ENCODE results near the gene LMBRD1.
"Not testable (repeated sequence)": the region's sequence is repeated elsewhere in the genome, so short reads cannot be mapped to it uniquely, and the experiment has no call there.

The LMBRD1 gene

GRCh38 chr6:69791065-69791471, 5.7 kb downstream of the LMBRD1 start:
- CTCF ChIA-PET, result no interaction called here
- POLR2A ChIA-PET, result no interaction called here
- no peak for TF ChIP-seq CTBP1 (IDR thresholded peaks at IDR 0.05; ENCODE audit: borderline replicate concordance)
- no peak for DNase-seq (ENCODE audit: extremely low spot score)

- no peak for DNase-seq (ENCODE audit: extremely low spot score)
- CTCF ChIA-PET, result no interaction called here
- TF ChIP-seq ARNT (IDR thresholded peaks at IDR 0.05), result no peak
- TF ChIP-seq L3MBTL2 (conservative IDR thresholded peaks at IDR 0.05), result no peak
- TF ChIP-seq ZNF384 (IDR thresholded peaks at IDR 0.05), result no peak
- TF ChIP-seq CTBP1 (IDR thresholded peaks at IDR 0.05; ENCODE audit: borderline replicate concordance), result no peak
- no peak for TF ChIP-seq ELF4 (IDR thresholded peaks at IDR 0.05)
- TF ChIP-seq FOXK2 (IDR thresholded peaks at IDR 0.05), result no peak
- no peak for TF ChIP-seq HDGF (IDR thresholded peaks at IDR 0.05; ENCODE audit: borderline replicate concordance)
- TF ChIP-seq FOXA1 (IDR thresholded peaks at IDR 0.05), result no peak
- no peak for TF ChIP-seq LEF1 (IDR thresholded peaks at IDR 0.05; ENCODE audit: borderline replicate concordance)
- POLR2A ChIA-PET, result no interaction called here
These were observed 6.2 kb downstream of the LMBRD1 start for GRCh38 chr6:69790629-69791028.

- POLR2A ChIA-PET, result no interaction called here
- no peak for DNase-seq (ENCODE audit: extremely low spot score)
- TF ChIP-seq LEF1 (IDR thresholded peaks at IDR 0.05; ENCODE audit: borderline replicate concordance) (no peak), ZNF384 (IDR thresholded peaks at IDR 0.05) (no peak), ELF4 (IDR thresholded peaks at IDR 0.05) (no peak), L3MBTL2 (conservative IDR thresholded peaks at IDR 0.05) (no peak), SP1 (IDR thresholded peaks at IDR 0.05) (no peak), ARNT (IDR thresholded peaks at IDR 0.05) (no peak), NFRKB (IDR thresholded peaks at IDR 0.05) (no peak), SUZ12 (IDR thresholded peaks at IDR 0.05) (no peak), CTBP1 (IDR thresholded peaks at IDR 0.05; ENCODE audit: borderline replicate concordance) (no peak), FOXM1 (IDR thresholded peaks at IDR 0.05; ENCODE audit: borderline replicate concordance) (no peak), HDGF (IDR thresholded peaks at IDR 0.05; ENCODE audit: borderline replicate concordance) (no peak), FOXK2 (IDR thresholded peaks at IDR 0.05) (no peak), PKNOX1 (IDR thresholded peaks at IDR 0.05) (no peak), TARDBP (IDR thresholded peaks at IDR 0.05) (no peak), BHLHE40 (IDR thresholded peaks at IDR 0.05; ENCODE audit: borderline replicate concordance) (no peak), FOXA1 (IDR thresholded peaks at IDR 0.05) (no peak)
- CTCF ChIA-PET, result no interaction called here
These were observed 7.2 kb downstream of the LMBRD1 start for GRCh38 chr6:69789578-69789977.

DNA sequence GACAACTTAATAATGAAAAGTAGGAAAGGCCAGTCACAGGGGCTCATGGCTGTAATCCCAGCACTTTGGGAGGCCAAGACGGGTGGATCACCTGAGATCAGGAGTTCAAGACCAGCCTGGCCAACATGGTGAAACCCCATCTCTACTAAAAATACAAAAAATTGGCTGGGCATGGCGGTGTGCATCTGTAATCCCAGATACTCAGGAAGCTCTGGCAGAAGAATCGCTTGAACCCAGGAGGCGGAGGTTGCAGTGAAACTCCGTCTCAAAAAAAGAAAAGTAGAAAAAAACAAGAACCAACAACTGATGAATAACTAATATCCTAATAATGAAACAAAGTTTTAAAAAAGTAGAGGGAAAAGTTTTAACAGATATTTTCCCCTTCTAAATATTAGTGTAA, 9.4 kb downstream of the LMBRD1 start:
- CTCF ChIA-PET; DNase-seq (ENCODE audit: extremely low spot score); POLR2A ChIA-PET: not testable (repeated sequence)

- no peak for TF ChIP-seq ZNF384 (IDR thresholded peaks at IDR 0.05)
- DNase-seq (ENCODE audit: extremely low spot score), result no peak
- ChIA-PET CTCF (no interaction called here), POLR2A (no interaction called here)
These were observed 11.1 kb downstream of the LMBRD1 start for GRCh38 chr6:69785697-69786096.

GRCh38 chr6:69784595-69785377, 12.0 kb downstream of the LMBRD1 start:
- no peak for TF ChIP-seq HDGF (IDR thresholded peaks at IDR 0.05; ENCODE audit: borderline replicate concordance)
- TF ChIP-seq LEF1 (IDR thresholded peaks at IDR 0.05; ENCODE audit: borderline replicate concordance), result no peak
- no peak for TF ChIP-seq NFRKB (IDR thresholded peaks at IDR 0.05)
- no peak for TF ChIP-seq ELF4 (IDR thresholded peaks at IDR 0.05)
- no peak for TF ChIP-seq PKNOX1 (IDR thresholded peaks at IDR 0.05)
- no peak for TF ChIP-seq FOXA1 (IDR thresholded peaks at IDR 0.05)
- TF ChIP-seq ARNT (IDR thresholded peaks at IDR 0.05), result no peak
- no peak for TF ChIP-seq SUZ12 (IDR thresholded peaks at IDR 0.05)
- TF ChIP-seq CTBP1 (IDR thresholded peaks at IDR 0.05; ENCODE audit: borderline replicate concordance), result no peak
- TF ChIP-seq SP1 (IDR thresholded peaks at IDR 0.05), result no peak
- TF ChIP-seq FOXK2 (IDR thresholded peaks at IDR 0.05), result no peak
- TF ChIP-seq BHLHE40 (IDR thresholded peaks at IDR 0.05; ENCODE audit: borderline replicate concordance), result no peak
- TF ChIP-seq ZNF384 (IDR thresholded peaks at IDR 0.05), result no peak
- TF ChIP-seq FOXM1 (IDR thresholded peaks at IDR 0.05; ENCODE audit: borderline replicate concordance), result no peak
- TF ChIP-seq L3MBTL2 (conservative IDR thresholded peaks at IDR 0.05), result no peak
- no peak for TF ChIP-seq TARDBP (IDR thresholded peaks at IDR 0.05)
- ChIA-PET CTCF (no interaction called here), POLR2A (no interaction called here)
- no peak for DNase-seq (ENCODE audit: extremely low spot score)

- ChIA-PET POLR2A (no interaction called here), CTCF (no interaction called here)
- no peak for TF ChIP-seq HDGF (IDR thresholded peaks at IDR 0.05; ENCODE audit: borderline replicate concordance)
- no peak for TF ChIP-seq LEF1 (IDR thresholded peaks at IDR 0.05; ENCODE audit: borderline replicate concordance)
- TF ChIP-seq ELF4 (IDR thresholded peaks at IDR 0.05), result no peak
- TF ChIP-seq BHLHE40 (IDR thresholded peaks at IDR 0.05; ENCODE audit: borderline replicate concordance), result no peak
- no peak for TF ChIP-seq ARNT (IDR thresholded peaks at IDR 0.05)
- no peak for TF ChIP-seq PKNOX1 (IDR thresholded peaks at IDR 0.05)
- TF ChIP-seq FOXK2 (IDR thresholded peaks at IDR 0.05), result no peak
- TF ChIP-seq SP1 (IDR thresholded peaks at IDR 0.05), result no peak
- no peak for TF ChIP-seq CTBP1 (IDR thresholded peaks at IDR 0.05; ENCODE audit: borderline replicate concordance)
- TF ChIP-seq FOXA1 (IDR thresholded peaks at IDR 0.05), result no peak
- TF ChIP-seq NFRKB (IDR thresholded peaks at IDR 0.05), result no peak
These were observed 13.7 kb downstream of the LMBRD1 start for GRCh38 chr6:69783108-69783507.

More at GRCh38 chr6:69783108-69783507, 13.7 kb downstream of the LMBRD1 start:
- no peak for DNase-seq (ENCODE audit: extremely low spot score)
